ENCODE data around the gene ANGPTL2.
A peak's percentile ranks its signal among the peaks of the same experiment; 100 is the strongest.
"Not testable (repeated sequence)": the region's sequence is repeated elsewhere in the genome, so short reads cannot be mapped to it uniquely, and the experiment has no call there.

ANGPTL2 gene, protein sequence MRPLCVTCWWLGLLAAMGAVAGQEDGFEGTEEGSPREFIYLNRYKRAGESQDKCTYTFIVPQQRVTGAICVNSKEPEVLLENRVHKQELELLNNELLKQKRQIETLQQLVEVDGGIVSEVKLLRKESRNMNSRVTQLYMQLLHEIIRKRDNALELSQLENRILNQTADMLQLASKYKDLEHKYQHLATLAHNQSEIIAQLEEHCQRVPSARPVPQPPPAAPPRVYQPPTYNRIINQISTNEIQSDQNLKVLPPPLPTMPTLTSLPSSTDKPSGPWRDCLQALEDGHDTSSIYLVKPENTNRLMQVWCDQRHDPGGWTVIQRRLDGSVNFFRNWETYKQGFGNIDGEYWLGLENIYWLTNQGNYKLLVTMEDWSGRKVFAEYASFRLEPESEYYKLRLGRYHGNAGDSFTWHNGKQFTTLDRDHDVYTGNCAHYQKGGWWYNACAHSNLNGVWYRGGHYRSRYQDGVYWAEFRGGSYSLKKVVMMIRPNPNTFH

DNA sequence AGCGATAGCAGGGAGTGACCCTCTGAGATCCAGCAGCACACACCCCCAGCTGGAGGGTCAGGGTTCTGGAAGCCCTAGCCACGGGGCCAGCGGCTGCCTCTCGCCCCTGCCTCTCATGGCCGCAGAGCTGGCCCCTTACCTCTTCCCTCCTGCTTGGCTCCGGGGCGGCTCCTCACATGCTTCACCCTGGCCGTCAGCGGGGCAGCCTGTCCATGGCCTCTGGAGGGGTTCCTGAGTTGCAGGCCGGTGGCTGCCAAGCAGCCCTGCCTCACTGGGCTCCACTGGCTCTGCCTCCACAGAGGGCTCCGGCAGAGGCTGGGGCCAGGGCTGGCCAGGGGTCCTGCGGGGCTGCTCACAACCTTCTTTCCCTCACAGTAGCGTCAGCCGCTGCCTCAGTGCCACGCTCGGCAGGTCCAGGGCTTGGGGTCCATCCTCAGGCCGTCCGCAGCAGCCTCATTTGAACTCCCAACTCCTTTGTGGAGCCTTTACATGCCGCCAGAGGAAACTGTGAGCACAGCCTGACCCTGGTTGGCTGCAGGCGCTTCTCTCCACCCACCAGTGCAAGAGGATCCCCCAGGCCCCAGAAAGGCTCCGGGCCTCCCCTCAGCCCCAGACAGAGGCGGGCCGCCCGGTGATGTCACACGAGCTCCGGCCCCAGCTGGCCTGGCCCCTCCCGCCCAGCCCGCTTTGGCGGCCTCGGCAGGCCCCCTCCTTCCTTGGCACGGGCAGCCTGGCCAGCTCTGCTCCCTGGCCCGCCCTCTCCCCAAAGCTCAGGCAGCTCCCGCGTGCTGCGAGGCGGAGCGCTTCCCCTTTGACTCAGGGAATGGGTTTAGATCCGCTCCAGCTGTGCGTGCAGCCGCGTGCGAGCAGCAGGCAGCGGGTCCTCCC is at the start of gene ANGPTL2:
Gene ANGPTL2 (minus strand): TSS at position 460 of the 888 bp plus-strand sequence. CDS start 13,904 bp downstream, outside the sequence.
- DNase-seq: peak; percentile 68

DNA sequence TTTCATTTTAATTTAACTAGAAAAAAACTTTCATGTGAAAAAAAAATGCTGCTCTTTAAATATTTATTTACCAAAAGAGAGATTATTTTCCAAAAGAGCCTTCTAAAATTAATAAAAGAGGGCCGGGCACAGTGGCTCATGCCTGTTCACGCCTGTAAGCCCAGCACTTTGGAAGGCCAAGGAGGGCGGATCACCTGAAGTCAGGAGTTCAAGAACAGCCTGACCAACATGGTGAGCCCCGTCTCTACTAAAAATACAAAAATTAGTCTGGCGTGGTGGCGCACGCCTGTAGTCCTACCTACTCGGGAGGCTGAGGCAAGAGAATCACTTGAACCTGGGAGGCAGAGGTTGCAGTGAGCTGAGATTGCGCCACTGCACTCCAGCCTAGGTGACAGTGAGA is 48.9 kb upstream of the ANGPTL2 start:
- DNase-seq: not testable (repeated sequence)

DNA sequence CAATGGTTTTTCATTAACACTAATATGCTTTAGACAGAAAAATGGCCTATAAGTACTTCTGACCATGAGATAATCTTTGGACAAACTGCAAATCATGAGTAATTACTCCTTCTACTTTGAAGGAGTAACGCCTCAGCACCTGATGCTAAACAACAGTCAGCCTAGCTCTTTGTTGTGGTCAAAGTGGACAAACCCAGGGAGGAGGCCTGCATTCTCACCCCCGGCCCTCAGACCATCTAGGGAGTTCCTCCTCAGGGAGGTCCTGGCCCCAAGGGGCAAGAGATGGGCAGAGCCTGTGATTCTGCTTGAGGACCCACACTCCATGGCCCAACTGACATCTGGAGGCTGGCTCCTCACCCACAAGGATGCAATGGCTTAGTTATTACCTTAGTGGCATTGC is 48.2 kb upstream of the ANGPTL2 start:
- no peak for DNase-seq

DNA sequence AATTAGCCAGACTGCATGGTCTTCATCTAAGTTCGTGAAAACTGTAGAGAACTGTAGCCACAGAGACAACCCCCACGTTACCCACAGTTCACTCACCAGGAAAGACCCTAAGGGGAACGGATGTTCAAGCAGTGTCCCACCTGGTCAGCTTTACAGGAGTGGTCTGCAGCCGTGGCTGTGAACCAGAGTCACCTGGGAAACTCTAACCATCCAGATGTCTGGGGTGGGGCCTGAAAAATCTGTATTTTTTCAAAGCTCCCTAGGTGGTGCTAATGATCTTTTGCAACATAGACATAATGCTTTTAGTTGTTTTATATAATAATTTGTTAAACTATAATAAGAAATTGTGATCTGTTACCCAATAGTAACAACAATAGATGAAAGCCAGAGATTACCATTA is 47.7 kb upstream of the ANGPTL2 start:
- no peak for DNase-seq

DNA sequence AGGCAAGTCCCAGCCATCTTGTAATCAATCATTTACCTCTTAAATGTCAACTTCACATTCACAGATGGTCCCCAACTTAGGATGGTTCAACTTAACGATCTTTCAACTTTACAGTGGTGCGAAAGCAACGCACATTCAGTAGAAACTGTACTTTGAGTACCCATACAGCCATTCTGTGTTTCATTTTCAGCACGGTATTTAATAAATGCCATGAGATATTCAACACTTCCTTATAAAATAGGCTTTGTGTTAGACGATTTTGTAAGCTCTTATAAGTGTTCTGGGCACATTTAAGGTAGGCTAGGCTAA is 47.1 kb upstream of the ANGPTL2 start:
- DNase-seq: no peak

DNA sequence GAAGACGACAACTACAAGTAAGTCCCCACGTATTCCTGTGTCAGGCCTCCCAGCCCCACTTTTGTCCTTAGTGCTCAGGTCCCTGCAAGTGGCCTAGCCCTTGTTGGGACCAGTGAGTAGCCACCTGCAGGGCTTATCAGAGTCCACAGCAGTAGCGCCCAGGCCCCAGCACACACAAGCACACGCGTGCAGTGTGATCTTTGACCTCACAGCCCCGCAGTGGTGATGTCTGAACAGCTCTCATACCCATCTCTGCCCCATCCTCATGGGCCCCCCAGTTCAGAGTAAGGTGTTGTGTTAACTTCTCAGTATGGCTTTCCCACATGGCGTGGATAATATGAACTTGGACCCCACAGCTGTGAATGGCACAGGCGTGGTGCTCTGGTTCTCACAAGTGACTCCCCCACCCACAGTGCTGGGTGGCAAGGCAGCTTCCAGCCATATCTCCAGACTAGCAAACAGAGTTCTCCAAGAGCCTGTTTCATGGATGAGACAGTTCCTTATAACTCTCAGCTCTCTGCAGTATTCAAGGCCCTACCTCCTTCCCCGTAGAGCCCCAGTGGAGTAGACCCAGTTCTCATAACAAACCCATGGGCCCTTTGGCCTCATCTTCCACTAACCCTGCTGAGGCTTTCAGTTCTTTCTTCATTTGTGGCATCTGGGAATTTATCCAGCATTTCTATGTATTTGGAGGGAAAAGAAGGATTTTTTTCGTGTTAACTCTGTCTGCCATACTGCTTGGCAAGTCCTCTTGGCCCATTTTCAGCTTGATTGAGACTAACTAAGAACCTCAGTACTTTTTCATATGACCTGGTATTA is 46.5 kb upstream of the ANGPTL2 start:
- no peak for DNase-seq

DNA sequence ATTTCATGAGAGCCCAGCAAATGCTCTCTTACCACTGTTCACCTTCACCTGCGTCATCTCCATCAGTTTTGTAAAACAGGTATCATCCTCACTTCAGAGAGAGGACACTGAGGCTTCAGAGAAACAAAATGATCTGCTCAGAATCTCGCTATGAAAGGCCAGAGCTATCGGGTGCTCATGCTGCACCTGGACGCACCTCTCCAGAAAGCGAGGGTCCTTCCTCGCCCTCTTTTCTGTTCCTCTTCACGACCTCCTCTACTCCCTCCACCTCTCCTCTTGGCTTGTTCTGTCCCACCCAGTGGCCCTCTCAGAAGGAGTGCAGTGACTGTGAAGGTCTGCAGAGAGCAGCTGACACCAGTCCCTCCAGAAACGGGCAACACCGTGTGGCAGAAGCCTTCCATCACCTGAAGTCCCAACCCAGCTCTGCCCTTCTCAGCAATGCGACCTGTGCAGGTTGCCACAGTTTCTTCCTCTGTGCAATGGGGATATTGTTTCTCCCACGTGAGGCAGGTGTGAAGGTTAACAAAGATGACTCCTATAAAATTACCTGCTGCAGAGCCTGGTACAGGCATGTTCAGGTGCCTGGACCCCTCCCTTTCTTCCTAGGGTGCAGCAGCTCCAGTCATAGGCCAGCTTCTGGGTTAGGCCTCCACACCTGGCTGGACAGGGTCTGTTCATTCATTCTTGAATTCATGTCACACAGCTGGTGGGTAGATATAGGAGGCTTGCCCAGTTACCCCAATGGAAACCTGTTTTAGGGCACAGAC is 45.3 kb upstream of the ANGPTL2 start:
- no peak for DNase-seq

DNA sequence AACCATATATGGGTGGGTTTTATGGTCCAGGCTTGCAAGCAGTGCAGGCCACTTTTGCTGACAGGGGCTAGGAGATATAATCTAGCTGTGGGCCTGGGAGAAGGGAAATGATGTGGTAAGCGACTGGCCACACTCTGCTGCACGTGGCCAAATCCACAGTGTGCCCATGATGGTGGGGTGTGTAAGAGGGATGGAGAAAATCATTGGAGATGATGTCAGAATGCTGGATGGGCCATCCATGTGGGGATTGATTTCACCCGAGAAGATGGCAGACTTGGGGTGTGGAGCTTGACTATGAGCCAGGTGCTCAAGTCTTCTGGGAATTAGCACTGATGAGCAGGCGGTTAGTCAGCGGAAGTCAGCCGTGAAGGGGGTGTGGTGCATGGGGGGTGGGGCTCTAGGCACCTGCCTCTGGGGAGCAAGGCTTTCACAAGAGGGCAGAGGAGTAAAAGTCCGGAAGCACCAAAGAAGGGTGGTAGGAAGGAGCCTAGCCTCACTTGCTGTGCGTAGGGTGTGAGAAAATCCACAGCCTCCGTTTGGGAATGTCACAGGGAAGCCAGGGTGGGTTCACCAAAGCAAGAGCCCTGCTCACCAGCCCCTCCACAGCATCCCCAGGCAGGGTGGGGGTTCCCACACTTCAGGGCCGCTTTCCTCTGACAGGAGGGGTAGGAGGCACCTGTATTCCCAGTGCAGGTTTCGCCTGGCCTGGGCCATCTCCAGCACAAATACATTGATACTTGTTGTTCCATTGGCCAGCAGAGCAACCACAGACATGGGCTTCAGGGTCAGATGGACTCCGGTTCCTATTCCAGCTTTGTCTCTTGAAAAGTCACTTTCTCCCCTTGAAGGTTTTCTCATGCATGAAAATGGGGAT is 44.5 kb upstream of the ANGPTL2 start:
- no peak for DNase-seq

DNA sequence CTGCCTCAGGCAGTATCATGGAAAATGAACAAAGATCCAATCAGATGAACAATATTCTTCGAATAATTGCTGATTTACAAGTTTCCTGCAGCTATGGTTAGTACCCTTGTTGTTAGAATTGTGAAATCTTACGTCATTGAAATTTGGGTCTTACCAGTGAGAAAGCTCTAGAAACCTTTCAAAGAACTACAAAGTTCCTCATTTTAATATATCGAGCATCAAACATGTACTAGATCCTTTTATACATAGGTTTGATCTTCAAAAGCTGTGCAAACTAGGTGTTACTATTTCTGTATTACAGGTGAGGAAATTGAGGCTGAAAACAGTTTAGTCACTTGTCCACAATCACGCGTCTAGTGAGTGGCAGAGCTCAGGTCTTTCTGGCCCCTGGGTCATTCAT is 43.7 kb upstream of the ANGPTL2 start:
- peak; percentile 77 for DNase-seq

DNA sequence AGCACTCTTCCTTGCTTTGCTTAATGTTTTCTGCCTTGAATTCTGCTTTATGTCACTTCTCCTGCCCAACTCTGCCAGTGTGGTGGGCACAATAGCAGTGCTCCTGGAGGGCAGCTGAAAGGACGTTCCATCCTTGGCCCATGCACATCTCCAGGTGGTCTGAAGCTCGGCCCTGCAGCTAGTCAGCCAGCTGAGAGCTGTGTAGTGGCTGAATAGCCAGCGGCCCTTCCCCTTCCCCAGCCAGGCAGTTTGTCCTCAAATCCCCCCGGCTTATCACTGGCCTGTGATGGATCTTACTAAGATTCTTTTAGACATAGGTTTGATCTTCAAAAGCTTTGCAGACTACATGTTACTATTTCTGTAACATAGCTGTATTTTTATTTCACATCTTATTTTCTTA is 42.7 kb upstream of the ANGPTL2 start:
- DNase-seq: no peak

DNA sequence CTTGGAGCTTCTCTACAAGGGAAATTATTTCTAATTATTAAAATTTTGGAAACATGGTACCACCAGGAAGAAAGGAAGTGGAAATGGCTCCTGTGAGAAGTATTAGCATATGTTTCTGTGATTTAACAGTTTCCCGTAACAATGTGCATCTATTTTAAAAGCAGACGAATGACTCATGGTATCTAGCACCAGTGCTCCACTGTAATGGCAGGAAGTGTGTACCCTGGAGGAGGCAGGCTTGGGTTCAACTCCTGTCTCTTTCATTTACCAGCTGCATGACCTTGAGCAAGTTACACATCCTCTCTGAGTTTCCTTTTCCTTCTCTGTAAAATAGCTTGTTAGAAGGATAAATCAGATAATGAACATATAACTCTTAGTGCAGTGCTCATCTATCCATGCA is 41.0 kb upstream of the ANGPTL2 start:
- DNase-seq: peak; percentile 84

DNA sequence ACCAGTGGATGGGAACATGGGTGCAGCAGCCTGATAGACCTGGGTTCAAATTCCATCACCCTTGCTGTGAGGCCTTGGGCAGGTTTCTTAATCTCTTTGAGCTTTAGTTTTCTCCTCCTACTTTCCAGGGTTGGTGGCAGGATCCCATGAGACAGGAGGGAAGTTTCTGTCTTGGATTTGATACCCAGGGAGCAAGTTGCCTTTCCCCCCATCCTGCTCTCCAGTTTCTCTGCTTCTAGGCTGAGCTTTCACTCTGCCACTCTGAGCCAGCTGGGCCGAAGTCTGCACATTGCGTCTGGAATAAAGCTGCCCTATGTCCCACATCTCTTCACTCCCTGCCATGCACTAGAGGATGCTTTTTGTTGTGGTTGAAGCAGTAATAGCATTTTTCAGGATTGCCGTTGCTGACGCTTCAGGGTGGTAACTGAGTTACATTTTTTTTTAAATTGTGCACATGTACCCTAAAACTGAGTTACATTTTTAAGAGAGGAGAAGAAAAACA is 40.5 kb upstream of the ANGPTL2 start:
- no peak for DNase-seq

DNA sequence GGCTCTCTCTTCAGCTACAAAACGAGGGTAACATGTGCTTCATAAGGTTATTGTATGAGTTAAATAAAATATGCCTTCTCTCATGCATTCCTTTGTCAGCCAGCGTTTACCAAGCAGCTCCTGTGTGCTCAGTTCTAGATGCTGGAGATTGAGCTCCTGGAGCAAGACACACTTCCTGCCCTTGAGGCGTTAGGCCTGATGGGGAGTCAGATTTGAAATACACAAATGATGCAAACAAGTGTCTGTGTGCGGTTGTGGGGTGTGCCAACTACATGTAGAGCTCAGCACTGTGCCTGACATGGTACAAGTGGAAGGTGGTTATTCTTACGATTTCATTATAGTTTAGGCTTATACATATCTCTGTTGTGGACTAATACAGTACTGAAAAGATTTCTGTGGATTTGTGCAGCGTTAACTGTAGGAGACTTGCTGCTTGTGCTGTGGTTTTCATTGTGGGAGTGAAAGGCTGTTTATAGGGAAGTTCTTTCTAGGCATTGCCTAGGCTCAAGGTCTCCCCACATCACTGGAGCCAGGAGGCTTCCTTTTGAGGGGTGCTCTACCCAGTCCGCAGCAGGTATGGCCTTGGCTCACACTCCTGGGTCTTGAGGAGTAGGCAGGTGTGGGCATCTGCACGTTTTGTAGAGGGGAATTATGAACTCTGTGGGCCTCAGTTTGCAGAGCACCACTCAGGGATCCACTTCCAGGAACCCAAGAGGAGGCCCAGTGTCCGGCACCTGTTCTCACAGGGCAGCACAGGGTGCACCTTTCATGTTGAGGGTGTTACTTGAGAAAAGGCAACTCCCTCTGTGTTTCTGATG is 39.8 kb upstream of the ANGPTL2 start:
- peak; percentile 68 for DNase-seq

DNA sequence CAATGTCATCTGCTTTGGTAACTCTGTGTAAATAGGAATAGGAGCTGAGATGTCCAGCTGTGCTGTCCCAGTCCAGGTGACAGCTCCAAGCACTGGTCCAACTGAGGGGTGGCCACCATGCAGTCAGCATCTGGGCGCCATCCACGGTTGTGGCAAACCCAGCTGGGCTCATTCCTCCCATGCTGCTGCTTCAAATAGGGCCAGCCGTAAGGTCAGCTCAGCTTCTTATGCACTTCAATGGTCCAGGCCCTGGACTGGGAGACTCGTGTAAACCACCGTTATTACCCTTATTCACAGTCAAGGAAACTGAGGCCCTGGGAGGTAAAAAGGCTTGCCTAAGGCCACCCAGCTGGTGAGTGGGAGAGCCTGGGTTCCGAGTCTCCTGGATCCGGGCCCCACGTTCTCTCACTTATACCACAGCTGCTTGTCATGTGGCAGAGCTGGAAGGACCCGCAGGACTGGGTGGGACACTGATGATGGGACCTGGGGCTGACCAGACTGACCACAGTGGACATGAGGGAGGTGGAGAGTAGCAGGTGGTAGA is 38.7 kb upstream of the ANGPTL2 start:
- no peak for DNase-seq

DNA sequence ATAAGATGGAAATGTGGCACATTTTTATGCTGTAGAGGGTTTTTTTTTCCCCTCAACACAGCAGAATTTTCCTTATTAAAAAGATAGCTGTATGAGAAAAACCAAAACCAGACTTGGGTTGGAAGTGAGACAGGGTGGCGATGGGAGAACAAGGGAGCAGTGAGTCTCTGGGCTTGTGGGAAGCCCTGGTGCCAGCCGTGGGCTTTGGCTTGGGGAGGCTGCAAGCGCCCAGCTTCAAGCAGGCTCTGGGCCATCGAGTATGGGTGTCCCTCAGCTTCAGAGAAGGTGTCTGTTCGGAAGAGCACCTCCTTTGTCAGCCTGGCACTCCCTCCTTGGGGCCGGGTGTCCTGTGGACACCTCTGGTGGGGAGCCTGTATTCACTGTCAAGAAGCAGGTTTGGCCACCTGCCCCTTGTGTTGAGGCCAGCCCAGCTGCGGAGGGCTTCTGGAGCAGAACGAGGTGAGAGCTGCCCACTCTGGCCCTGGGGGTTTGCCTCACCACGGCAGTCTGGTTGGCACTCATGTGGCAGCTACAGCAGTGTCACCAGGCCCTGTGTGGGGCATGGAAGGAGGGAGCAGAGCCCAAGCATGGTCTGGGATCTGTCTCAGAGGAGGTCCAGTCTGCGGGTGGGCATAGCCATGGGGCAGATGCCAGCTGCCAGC is 37.6 kb upstream of the ANGPTL2 start:
- DNase-seq: no peak

DNA sequence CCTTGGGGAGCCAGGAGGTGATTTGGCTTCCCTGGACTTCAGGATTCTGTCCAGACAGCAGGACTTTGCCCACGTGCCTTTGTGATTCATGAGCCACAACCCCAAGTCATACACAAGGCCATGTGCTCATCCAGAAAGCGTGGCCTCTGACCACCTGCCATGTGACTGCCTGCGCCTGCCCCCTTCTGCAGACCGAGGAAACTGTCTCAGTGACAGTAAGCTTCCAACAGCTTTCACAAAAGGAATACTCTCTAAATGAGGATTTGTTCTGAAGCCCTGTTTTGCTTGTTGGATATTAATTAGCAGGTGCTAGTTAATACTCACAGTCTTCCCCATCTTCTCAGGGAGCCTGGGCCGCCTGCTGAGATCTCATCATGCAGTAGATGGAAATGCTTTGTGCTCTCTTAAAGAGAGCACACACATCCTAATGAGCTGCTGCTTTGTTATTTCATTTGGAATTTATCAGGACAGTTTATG is 36.9 kb upstream of the ANGPTL2 start:
- peak; percentile 15 for DNase-seq

DNA sequence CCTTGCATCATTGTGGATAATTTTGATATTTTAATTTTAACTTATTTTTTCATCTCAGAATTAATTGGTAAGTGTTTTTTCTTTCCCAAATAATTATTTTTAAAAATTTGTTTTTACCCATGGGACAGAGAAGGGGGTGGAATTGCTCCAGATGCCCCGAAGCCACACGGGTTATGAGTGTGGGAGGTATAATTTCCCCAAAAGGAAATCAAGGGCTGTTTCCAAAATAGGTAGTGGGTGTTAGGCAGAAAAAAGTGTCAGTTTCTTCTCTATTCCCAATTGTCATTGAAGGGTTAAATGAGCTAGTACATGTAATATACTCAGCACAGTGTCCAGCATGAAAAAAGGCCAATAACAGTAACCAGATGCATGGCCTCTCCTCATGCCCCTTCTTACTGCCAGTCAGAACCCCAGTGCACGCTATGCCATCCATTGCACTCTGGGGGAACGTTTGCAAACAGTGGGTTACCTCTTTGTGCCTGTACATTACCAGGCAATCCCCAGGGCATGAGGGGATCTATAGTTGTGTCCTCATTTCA is 36.4 kb upstream of the ANGPTL2 start:
- DNase-seq: no peak

DNA sequence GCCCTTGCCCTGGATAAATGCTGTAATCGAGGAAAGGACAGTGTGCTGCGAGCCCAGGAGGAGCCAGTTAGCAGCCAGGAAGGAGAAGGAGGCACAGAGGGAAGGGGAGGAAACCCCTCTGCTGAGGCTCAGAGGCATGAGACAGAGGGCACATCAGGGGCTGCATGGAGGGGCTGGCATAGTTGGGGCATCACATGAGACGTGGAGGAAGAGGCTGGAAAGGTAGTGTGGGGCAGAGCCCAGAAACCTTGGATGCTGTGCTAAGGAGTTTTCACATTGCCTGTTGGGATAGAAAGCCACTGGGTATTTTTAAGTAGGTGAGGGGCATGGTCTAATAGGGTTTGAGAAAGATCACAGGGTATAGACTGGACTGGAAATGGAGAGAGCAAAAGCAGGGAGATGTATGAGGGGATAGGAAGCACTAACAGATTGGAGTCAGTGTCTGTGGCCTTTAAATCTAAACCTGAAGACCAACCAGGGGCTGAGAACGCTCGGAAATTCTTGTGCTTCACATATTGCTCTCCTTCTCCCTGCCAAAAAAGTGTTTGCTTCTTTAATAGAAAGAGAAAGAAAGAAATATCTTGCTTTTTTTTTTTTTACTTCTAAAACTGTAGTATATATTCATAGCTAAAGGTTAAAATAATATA is 33.0 kb upstream of the ANGPTL2 start:
- no peak for DNase-seq

Measured in MV-4-11 (cell line).